HepG2 (cell line): Measurements from ENCODE around the gene VAC14. TPM values are rescaled to one million over a fixed set of nuclear protein-coding genes. Genes with fewer than 3 reads are reported as not detected.

Experiments
- ADNP ChIP-seq: sonication (generic); formaldehyde crosslinking; IDR thresholded peaks from 2 replicates; pipeline ENCODE4 v1.4.0; 2020; ENCODE audit warnings: missing genetic modification reagents
- MED1 ChIP-seq: sonication (generic); formaldehyde crosslinking; IDR thresholded peaks from 2 replicates; pipeline ENCODE4 v1.4.0; 2020; ENCODE audit warnings: missing genetic modification reagents
- MYC ChIP-seq: sonication (generic); formaldehyde crosslinking; IDR thresholded peaks from 2 replicates; pipeline ENCODE4 v1.9.0; 2021; ENCODE audit warnings: missing genetic modification reagents, borderline replicate concordance
- MZF1 ChIP-seq: sonication (generic); formaldehyde crosslinking; IDR thresholded peaks from 2 replicates; pipeline ENCODE4 v1.8.1; 2023; ENCODE audit warnings: mild to moderate bottlenecking, missing genetic modification reagents, borderline replicate concordance
- NR1H2 ChIP-seq: sonication (generic); formaldehyde crosslinking; IDR thresholded peaks from 2 replicates; pipeline ENCODE4 v1.8.1; 2022; ENCODE audit warnings: low read depth, missing genetic modification reagents, borderline replicate concordance
- PAWR ChIP-seq: sonication (generic); formaldehyde crosslinking; IDR thresholded peaks from 2 replicates; pipeline ENCODE4 v1.4.0; 2020; ENCODE audit warnings: missing genetic modification reagents, mild to moderate bottlenecking, borderline replicate concordance
- RELA ChIP-seq: sonication (generic); formaldehyde crosslinking; IDR thresholded peaks from 2 replicates; pipeline ENCODE4 v1.4.0; 2020; ENCODE audit warnings: missing genetic modification reagents
- SMC3 ChIP-seq: IDR thresholded peaks from 2 replicates; pipeline ENCODE4 v1.6.1; 2011; ENCODE audit warnings: low read length, improper control_type of control experiment
- SSRP1 ChIP-seq: IDR thresholded peaks from 2 replicates; pipeline ENCODE4 v1.6.1; 2016; ENCODE audit warnings: control low read depth
- ZNF354B ChIP-seq: sonication (generic); formaldehyde crosslinking; IDR thresholded peaks from 2 replicates; pipeline ENCODE4 v1.8.0; 2022; ENCODE audit warnings: mild to moderate bottlenecking, missing genetic modification reagents
- ZNF547 ChIP-seq: sonication (generic); formaldehyde crosslinking; IDR thresholded peaks from 2 replicates; pipeline ENCODE4 v1.5.1; 2020; ENCODE audit warnings: mild to moderate bottlenecking, missing genetic modification reagents
- ZNF776 ChIP-seq: sonication (generic); formaldehyde crosslinking; IDR thresholded peaks from 2 replicates; pipeline ENCODE4 v1.4.0; 2020; ENCODE audit warnings: mild to moderate bottlenecking, missing genetic modification reagents
- ZNF816 ChIP-seq: sonication (generic); formaldehyde crosslinking; IDR thresholded peaks from 2 replicates; pipeline ENCODE4 v1.8.0; 2022; ENCODE audit warnings: missing genetic modification reagents, mild to moderate bottlenecking, borderline replicate concordance
- polyA plus RNA-seq, 8 experiments: library from polyadenylated mRNA; depleted of rRNA in 3 of 8; stranded (reverse) in 7 of 8; unstranded in 1 of 8; fragments of >200 nt; fragmentation: Illumina TruSeq in 4 of 8; extraction: Trizol in 4 of 8; gene quantifications; 2 replicates each; pipeline versions ENCODE4 v1.2.1 to v1.2.3, GENCODE V29; 2011 to 2016; ENCODE audit warnings: low read depth in 4 of 8, missing spikeins in 1 of 8, mixed read lengths in 1 of 8; ENCODE audit not compliant: insufficient read depth in 1 of 8
- total RNA-seq, 5 experiments: library from RNA; depleted of rRNA; stranded (reverse); fragments of >200 nt; fragmentation: Illumina TruSeq; extraction: Trizol; gene quantifications; 2 replicates each; pipeline ENCODE4 v1.2.3, GENCODE V29; 2016; ENCODE audit warnings: low read depth in 1 of 5
- TF ChIP-seq, protein P1 (sequence below): IDR thresholded peaks from 2 replicates; pipeline ENCODE4 v1.4.0; 2020; ENCODE audit warnings: mild to moderate bottlenecking, missing genetic modification reagents
- TF ChIP-seq, protein P2 (sequence below): sonication (generic); formaldehyde crosslinking; conservative IDR thresholded peaks from 2 replicates; pipeline ENCODE4 v1.4.0; 2020; ENCODE audit warnings: missing genetic modification reagents
- TF ChIP-seq, protein P3 (sequence below): IDR thresholded peaks from 2 replicates; pipeline ENCODE4 v1.6.1; 2016; ENCODE audit warnings: missing compliant biosample characterization, missing genetic modification reagents, borderline replicate concordance
- TF ChIP-seq, protein P4 (sequence below): sonication (generic); formaldehyde crosslinking; IDR thresholded peaks from 2 replicates; pipeline ENCODE4 v1.4.0; 2020; ENCODE audit warnings: missing genetic modification reagents
- TF ChIP-seq, protein P5 (sequence below): sonication (generic); formaldehyde crosslinking; IDR thresholded peaks from 2 replicates; pipeline ENCODE4 v1.5.0; 2020; ENCODE audit warnings: missing genetic modification reagents

The VAC14 gene
- total and polyA plus RNA-seq, 2 of the 13 experiments (the other 11 are each of a cell fraction or from before 2014, with no cell fraction given), result 23.5 to 24.6 TPM

DNA sequence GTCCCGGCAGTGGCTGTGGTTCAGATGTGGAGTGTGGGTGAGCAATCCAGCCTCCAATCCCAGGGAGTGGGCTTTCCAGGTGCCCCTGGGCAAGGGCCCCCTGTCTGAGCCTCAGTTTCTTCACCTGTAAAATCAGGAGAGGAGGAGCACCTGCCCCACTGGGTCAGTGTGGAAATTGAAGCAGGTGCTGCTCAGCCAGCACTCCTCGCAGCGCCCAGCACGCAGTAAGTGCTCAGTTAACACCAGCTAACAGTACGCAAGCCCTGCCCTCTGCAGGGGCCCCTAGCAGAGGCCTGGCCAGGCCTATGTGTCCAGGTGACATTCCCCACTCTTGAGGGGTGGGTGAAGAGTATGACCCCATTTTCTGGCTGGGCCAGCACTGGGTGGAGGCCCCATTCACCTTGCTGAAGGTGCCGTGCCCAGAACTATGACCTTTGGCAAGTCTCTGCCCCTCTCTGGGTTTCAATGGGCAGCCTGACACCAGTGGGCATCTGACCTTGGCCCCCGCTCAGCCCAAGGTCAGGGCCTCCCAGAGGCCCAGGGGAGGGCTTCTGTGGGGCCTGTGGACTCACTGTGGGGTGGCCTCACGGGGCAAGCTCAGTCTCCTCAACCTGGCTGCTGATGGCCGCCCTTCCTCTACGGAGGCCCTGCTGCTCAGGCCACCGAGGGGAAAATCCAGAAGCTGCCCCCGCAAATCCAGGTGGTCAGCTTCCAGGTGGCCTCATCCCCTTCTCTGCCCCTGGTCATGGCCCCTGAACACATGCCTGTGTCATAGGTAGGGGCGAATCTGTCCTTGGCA is 117.6 kb downstream of the VAC14 start (continued):
- no peak for TF ChIP-seq NR1H2
- TF ChIP-seq, protein P1, sequence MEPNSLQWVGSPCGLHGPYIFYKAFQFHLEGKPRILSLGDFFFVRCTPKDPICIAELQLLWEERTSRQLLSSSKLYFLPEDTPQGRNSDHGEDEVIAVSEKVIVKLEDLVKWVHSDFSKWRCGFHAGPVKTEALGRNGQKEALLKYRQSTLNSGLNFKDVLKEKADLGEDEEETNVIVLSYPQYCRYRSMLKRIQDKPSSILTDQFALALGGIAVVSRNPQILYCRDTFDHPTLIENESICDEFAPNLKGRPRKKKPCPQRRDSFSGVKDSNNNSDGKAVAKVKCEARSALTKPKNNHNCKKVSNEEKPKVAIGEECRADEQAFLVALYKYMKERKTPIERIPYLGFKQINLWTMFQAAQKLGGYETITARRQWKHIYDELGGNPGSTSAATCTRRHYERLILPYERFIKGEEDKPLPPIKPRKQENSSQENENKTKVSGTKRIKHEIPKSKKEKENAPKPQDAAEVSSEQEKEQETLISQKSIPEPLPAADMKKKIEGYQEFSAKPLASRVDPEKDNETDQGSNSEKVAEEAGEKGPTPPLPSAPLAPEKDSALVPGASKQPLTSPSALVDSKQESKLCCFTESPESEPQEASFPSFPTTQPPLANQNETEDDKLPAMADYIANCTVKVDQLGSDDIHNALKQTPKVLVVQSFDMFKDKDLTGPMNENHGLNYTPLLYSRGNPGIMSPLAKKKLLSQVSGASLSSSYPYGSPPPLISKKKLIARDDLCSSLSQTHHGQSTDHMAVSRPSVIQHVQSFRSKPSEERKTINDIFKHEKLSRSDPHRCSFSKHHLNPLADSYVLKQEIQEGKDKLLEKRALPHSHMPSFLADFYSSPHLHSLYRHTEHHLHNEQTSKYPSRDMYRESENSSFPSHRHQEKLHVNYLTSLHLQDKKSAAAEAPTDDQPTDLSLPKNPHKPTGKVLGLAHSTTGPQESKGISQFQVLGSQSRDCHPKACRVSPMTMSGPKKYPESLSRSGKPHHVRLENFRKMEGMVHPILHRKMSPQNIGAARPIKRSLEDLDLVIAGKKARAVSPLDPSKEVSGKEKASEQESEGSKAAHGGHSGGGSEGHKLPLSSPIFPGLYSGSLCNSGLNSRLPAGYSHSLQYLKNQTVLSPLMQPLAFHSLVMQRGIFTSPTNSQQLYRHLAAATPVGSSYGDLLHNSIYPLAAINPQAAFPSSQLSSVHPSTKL (CRISPR knock-in tag), result peak; percentile 69
- TF ChIP-seq ZNF354B (CRISPR knock-in tag), result no peak
- no peak for TF ChIP-seq SMC3
- TF ChIP-seq, protein P2, sequence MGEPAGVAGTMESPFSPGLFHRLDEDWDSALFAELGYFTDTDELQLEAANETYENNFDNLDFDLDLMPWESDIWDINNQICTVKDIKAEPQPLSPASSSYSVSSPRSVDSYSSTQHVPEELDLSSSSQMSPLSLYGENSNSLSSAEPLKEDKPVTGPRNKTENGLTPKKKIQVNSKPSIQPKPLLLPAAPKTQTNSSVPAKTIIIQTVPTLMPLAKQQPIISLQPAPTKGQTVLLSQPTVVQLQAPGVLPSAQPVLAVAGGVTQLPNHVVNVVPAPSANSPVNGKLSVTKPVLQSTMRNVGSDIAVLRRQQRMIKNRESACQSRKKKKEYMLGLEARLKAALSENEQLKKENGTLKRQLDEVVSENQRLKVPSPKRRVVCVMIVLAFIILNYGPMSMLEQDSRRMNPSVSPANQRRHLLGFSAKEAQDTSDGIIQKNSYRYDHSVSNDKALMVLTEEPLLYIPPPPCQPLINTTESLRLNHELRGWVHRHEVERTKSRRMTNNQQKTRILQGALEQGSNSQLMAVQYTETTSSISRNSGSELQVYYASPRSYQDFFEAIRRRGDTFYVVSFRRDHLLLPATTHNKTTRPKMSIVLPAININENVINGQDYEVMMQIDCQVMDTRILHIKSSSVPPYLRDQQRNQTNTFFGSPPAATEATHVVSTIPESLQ, result no peak
- TF ChIP-seq MYC (CRISPR knock-in tag), result peak; percentile 73
- TF ChIP-seq PAWR (CRISPR knock-in tag), result no peak
- peak; percentile 73 for TF ChIP-seq ADNP (CRISPR knock-in tag)
- no peak; the same call in 1 of the 2 replicates for TF ChIP-seq SSRP1 (CRISPR knock-in tag)
- TF ChIP-seq, protein P3, sequence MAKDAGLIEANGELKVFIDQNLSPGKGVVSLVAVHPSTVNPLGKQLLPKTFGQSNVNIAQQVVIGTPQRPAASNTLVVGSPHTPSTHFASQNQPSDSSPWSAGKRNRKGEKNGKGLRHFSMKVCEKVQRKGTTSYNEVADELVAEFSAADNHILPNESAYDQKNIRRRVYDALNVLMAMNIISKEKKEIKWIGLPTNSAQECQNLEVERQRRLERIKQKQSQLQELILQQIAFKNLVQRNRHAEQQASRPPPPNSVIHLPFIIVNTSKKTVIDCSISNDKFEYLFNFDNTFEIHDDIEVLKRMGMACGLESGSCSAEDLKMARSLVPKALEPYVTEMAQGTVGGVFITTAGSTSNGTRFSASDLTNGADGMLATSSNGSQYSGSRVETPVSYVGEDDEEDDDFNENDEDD (CRISPR knock-in tag), result no peak
- no peak for TF ChIP-seq ZNF776 (CRISPR knock-in tag)
- TF ChIP-seq, protein P4, sequence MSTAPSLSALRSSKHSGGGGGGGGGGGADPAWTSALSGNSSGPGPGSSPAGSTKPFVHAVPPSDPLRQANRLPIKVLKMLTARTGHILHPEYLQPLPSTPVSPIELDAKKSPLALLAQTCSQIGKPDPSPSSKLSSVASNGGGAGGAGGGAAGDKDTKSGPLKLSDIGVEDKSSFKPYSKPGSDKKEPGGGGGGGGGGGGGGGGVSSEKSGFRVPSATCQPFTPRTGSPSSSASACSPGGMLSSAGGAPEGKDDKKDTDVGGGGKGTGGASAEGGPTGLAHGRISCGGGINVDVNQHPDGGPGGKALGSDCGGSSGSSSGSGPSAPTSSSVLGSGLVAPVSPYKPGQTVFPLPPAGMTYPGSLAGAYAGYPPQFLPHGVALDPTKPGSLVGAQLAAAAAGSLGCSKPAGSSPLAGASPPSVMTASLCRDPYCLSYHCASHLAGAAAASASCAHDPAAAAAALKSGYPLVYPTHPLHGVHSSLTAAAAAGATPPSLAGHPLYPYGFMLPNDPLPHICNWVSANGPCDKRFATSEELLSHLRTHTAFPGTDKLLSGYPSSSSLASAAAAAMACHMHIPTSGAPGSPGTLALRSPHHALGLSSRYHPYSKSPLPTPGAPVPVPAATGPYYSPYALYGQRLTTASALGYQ (CRISPR knock-in tag), result peak; percentile 55; the same call in 1 of the 2 replicates
- 0 out of 2 replicates have a peak, but pooled peaks have one; percentile 41 for TF ChIP-seq MZF1 (CRISPR knock-in tag)
- TF ChIP-seq, protein P5, sequence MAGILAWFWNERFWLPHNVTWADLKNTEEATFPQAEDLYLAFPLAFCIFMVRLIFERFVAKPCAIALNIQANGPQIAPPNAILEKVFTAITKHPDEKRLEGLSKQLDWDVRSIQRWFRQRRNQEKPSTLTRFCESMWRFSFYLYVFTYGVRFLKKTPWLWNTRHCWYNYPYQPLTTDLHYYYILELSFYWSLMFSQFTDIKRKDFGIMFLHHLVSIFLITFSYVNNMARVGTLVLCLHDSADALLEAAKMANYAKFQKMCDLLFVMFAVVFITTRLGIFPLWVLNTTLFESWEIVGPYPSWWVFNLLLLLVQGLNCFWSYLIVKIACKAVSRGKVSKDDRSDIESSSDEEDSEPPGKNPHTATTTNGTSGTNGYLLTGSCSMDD, result no peak
- TF ChIP-seq MED1 (CRISPR knock-in tag), result peak; percentile 45
- peak; percentile 55; the same call in 1 of the 2 replicates for TF ChIP-seq ZNF547 (CRISPR knock-in tag)
- TF ChIP-seq ZNF816 (CRISPR knock-in tag), result no peak
- no peak for TF ChIP-seq RELA (CRISPR knock-in tag)
